CD8-positive, alpha-beta memory T cell (primary cell): Measurements from ENCODE around the gene ABCB7. TPM values are rescaled to one million over a fixed set of nuclear protein-coding genes. Genes with fewer than 3 reads are reported as not detected.

Experiments
- CTCF ChIA-PET: fragments of 350-600 bp; sonication (Branson Sonifier 250); formaldehyde crosslinking; loops from one replicate; lab custom pipeline; 2021; ENCODE audit warnings: antibody characterized with exemption; lab: Charles Lee
- POLR2A ChIA-PET: fragments of 350-600 bp; sonication (Branson Sonifier 250); formaldehyde crosslinking; loops from one replicate; lab custom pipeline; 2021; ENCODE audit warnings: antibody characterized with exemption; lab: Charles Lee
- DNase-seq, 5 donors: peaks; one replicate each; pipeline versions ENCODE4 v3.0.0 to v3.0.0-alpha.2; 2020 to 2022; ENCODE audit warnings: mixed read lengths in 1 of 5
- H3K27ac ChIP-seq: one replicate; pipeline ENCODE4 v1.7.0; 2013; ENCODE audit warnings: low read depth, mild to moderate bottlenecking, low read length, moderate library complexity
- H3K27me3 ChIP-seq: 2 replicates; pipeline ENCODE4 v1.7.0; 2013; ENCODE audit warnings: low read length, mild to moderate bottlenecking; ENCODE audit not compliant: insufficient read depth, poor library complexity, severe bottlenecking
- H3K36me3 ChIP-seq: 2 replicates; pipeline ENCODE4 v1.7.0; 2013; ENCODE audit warnings: mild to moderate bottlenecking, low read length, moderate library complexity; ENCODE audit not compliant: insufficient read depth
- H3K4me1 ChIP-seq: 2 replicates; pipeline ENCODE4 v1.7.0; 2013; ENCODE audit warnings: mild to moderate bottlenecking, low read length, moderate library complexity; ENCODE audit not compliant: insufficient read depth
- H3K4me3 ChIP-seq: 2 replicates; pipeline ENCODE4 v1.7.0; 2013; ENCODE audit warnings: mild to moderate bottlenecking, low read length
- H3K9me3 ChIP-seq: 2 replicates; pipeline ENCODE4 v1.7.0; 2013; ENCODE audit warnings: mild to moderate bottlenecking, low read length
- H3K27ac Mint-ChIP-seq, 8 donors: one replicate each; pipeline ENCODE4 v1.8.0; 2020 to 2021; ENCODE audit warnings: mixed read lengths in 8 of 8, mild to moderate bottlenecking in 6 of 8, inconsistent platforms in 3 of 8, moderate library complexity in 3 of 8
- H3K27me3 Mint-ChIP-seq, 2 donors: one replicate each; pipeline ENCODE4 v1.8.0; 2020 to 2021; ENCODE audit warnings: mixed read lengths in 2 of 2, mild to moderate bottlenecking in 1 of 2, moderate library complexity in 1 of 2
- H3K36me3 Mint-ChIP-seq, 3 donors: one replicate each; pipeline ENCODE4 v1.8.0; 2020 to 2021; ENCODE audit warnings: mixed read lengths in 3 of 3, inconsistent platforms in 1 of 3, mild to moderate bottlenecking in 1 of 3
- H3K4me1 Mint-ChIP-seq, 3 donors: one replicate each; pipeline ENCODE4 v1.8.0; 2020 to 2021; ENCODE audit warnings: mixed read lengths in 3 of 3, inconsistent platforms in 1 of 3, mild to moderate bottlenecking in 1 of 3
- H3K4me3 Mint-ChIP-seq, 7 donors: one replicate each; pipeline ENCODE4 v1.8.0; 2020 to 2021; ENCODE audit warnings: mixed read lengths in 7 of 7, mild to moderate bottlenecking in 6 of 7, moderate library complexity in 4 of 7, inconsistent platforms in 2 of 7
- H3K9me3 Mint-ChIP-seq, 5 donors: one replicate each; pipeline ENCODE4 v1.8.0; 2020 to 2022; ENCODE audit warnings: mixed read lengths in 5 of 5, mild to moderate bottlenecking in 3 of 5, moderate library complexity in 2 of 5, inconsistent platforms in 1 of 5
- polyA plus RNA-seq: library from polyadenylated mRNA; unstranded; fragments of 300-500 nt; fragmentation: Illumina TruSeq; gene quantifications from one replicate; pipeline ENCODE4 v1.2.3, GENCODE V29; 2021
- total RNA-seq, 2 experiments: library from RNA; stranded (reverse); gene quantifications; one replicate each; pipeline ENCODE4 v1.2.3, GENCODE V29; 2021

Gene ABCB7
- total and polyA plus RNA-seq, 3 experiments from 2014 or later = 10.2 to 27.0 (median 25.4) TPM

DNA sequence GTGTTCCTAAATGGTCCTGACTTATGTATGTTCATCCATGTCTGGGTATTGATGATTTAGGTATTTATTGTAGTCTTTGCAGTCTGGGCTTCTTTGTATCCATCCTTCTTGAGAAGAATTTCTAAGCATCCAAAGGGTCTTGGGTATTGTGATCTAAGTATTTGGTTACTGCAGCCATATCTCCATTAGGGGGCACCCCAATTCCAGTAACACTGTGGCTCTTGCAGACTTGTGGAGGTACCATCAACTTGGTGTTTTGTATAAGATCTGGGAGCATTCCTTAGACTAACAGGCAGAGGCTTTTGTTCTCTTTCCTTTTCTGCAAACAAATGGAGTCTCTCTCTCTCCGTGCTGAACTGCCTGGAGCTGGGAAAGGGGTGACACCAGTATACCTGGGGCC lies 117.2 kb downstream of the ABCB7 start:
- no peaks in the 10 kb centered on the region for H3K4me1 ChIP-seq
- peaks cover 0 to 46% (median 16%) of the 10 kb centered on the region in 5 donors for H3K9me3 Mint-ChIP-seq
- peaks cover 0 to 11% of the 10 kb centered on the region in 2 donors for H3K27me3 Mint-ChIP-seq
- no peak overlapping the region for H3K27ac Mint-ChIP-seq
- H3K36me3 Mint-ChIP-seq = peaks cover 0 to 3% (median 2%) of the 10 kb centered on the region in 3 donors
- no peak for DNase-seq
- no peak overlapping the region for H3K4me3 Mint-ChIP-seq
- H3K27me3 ChIP-seq = no peaks in the 10 kb centered on the region
- no peaks in the 10 kb centered on the region for H3K9me3 ChIP-seq
- no peaks in the 10 kb centered on the region for H3K36me3 ChIP-seq
- H3K4me3 ChIP-seq = no peak overlapping the region
- no peaks in the 10 kb centered on the region for H3K4me1 Mint-ChIP-seq
- H3K27ac ChIP-seq = no peak overlapping the region
- POLR2A ChIA-PET = no interaction called here
- CTCF ChIA-PET = no interaction called here

Other genes starting within 250 kb of the ABCB7 start
- gene NEXMIF, start 230.8 kb downstream of the ABCB7 start, total RNA-seq = under 1 TPM in 1 of 2 experiments, not detected in 1; 0.02 TPM
- not detected for gene NEXMIF, start 230.8 kb downstream of the ABCB7 start, polyA plus RNA-seq
- 10 to 100 TPM; 17.1 to 17.4 TPM for gene UPRT, start 117.8 kb upstream of the ABCB7 start, total RNA-seq
- gene UPRT, start 117.8 kb upstream of the ABCB7 start, polyA plus RNA-seq = 19.6 TPM